GM18517 (cell line): ENCODE data around the gene OR51B6.
A peak's percentile ranks its signal among the peaks of the same experiment; 100 is the strongest.
"Not testable (repeated sequence)": the region's sequence is repeated elsewhere in the genome, so short reads cannot be mapped to it uniquely, and the experiment has no call there.

Experiments used
- ATAC-seq: cut with Tn5 transposase; IDR thresholded peaks from one replicate; pipeline ENCODE4 v1.9.1; 2021; ENCODE audit warnings: mild to moderate bottlenecking, moderate library complexity; ENCODE audit not compliant: unreplicated experiment

OR51B6 gene

GRCh38 chr11:5364214-5364613, 12.9 kb downstream of the OR51B6 start:
- ATAC-seq = no peak

- not testable (repeated sequence) for ATAC-seq
Measured at GRCh38 chr11:5366365-5366764, 15.1 kb downstream of the OR51B6 start.

DNA sequence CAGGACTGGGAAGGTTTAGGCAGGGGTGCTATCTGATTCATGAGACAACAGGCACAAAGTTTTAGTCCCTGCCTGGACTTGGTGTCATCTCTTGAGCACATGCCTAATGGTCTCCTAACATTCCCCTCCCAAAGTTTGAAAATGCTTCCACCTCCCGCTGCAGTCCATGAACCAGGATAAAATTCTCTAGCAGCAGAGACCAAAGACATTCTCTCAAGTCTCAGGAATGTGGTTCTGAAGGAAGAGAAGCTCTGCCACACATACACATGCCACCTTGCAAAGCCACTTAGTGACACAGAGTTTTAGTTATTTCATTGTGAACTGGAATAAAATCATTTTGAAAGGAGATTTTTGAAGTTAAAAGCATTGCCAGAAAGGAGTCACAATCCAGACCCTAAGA, 15.5 kb downstream of the OR51B6 start:
- no peak for ATAC-seq

- no peak for ATAC-seq
Measured at GRCh38 chr11:5367448-5368074, 16.3 kb downstream of the OR51B6 start.

DNA sequence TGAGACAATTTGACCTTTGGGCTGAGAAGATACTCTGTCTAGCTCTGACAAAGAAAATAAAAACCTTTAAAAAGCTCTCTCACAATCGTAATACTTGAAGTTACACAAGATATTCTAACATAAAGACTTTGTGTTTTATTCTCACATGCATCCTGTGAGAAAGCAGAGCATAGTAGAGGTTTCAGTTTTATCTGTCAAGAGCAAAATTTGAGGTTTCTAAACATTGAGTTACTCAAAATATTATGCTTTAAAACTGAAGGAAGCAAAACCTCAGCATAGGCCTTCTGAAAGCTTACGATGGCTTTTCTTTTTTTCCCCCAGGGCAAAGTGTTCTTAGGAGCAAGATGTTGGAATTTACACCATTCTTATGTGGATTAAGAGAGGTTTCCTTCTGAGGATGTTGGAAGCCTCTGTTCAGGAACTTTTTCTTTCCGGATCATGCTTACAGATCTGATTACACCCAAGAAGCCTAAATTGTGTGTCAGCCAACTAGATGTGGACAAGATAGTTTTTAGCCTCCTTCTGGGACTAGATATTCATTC, 17.3 kb downstream of the OR51B6 start:
- peak; percentile 42 for ATAC-seq

DNA sequence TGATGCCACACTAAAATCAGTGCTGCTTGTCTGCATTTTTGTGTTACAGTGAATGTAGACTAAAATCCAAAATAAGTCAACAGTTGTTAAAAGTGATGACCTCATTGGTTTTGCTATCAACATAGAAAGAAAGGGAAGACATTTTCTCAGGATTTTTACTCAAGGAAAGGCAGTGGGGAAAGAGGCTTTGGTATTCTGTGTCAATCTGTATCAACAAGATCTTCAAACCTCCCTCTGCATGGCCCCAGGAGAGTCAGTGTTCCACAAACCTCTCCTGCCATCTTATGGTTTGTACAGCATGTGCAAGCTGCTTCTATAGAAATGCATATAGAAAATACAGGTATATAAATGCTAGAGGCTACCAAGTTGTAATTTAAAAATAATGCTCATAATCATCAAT, 18.5 kb downstream of the OR51B6 start:
- ATAC-seq = no peak

- no peak for ATAC-seq
Measured at GRCh38 chr11:5380740-5381342, 29.5 kb downstream of the OR51B6 start.

DNA sequence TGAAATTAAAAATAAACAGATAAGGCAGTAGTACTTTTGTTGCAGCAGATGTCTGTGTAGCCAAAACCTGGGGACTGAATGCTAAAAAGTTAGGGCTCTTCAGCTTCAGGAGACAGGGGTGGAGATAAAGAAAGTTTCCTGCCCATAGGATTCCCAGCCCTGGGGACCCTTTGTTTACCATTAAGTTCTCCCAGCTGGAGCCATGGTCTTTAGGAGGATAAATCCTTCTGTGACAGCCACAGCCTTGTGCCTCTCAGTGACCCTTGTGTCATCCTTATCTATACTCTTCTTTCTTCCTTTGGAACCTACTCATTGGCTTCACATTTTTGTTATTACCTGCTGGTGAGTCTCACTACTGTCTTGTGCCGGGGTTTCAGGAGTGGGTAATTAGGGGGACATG, 32.3 kb downstream of the OR51B6 start, which contains the start of gene OR51M1:
OR51M1 (plus strand) TSS at position 237 of the 400 bp plus-strand sequence. CDS start 5,587 bp downstream, outside the sequence.
- ATAC-seq = no peak

- ATAC-seq = no peak
Measured at GRCh38 chr11:5384335-5384734, 33.0 kb downstream of the OR51B6 start.

DNA sequence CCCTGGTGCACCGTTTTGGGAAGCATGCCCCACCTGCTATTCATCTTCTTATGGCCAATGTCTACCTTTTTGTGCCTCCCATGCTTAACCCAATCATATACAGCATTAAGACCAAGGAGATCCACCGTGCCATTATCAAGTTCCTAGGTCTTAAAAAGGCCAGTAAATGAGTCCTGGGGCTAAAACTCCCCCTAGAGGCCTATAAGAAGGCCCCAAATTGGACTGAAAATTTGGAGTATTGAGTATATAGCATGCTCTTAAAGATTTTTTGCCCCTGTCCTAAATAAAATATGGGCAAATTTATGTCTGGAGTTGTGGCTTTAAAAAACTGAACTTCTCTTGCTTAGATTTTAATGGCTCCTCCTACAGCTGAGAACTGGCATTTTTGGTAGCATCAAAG, 38.9 kb downstream of the OR51B6 start:
- ATAC-seq = no peak

DNA sequence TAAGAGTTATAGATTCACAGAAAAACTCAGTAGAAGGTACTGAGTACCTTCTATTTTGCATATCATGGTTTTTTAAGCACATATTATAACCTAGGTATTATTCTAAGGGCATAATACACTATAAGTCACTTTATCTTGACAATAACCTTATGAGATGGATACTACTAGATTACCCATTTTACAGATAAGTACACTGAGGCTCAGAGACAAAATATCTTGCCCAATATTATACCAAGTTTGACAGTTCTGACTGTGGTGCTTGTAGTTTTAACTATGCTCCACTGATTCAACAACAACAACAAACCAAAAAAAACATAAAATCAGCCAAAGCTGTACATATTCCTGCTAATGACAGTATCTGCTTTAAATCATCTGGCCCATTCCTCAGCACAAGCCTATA, 42.8 kb downstream of the OR51B6 start:
- ATAC-seq = no peak

GRCh38 chr11:5398936-5399335, 47.6 kb downstream of the OR51B6 start:
- ATAC-seq = no peak
